GM19035 (cell line): ENCODE measurements around the gene PIEZO2.
A peak's percentile ranks its signal among the peaks of the same experiment; 100 is the strongest.
"Not testable (repeated sequence)": the region's sequence is repeated elsewhere in the genome, so short reads cannot be mapped to it uniquely, and the experiment has no call there.

Experiments used
- ATAC-seq: cut with Tn5 transposase; IDR thresholded peaks from one replicate; pipeline ENCODE4 v1.9.1; 2021; ENCODE audit not compliant: unreplicated experiment

Gene PIEZO2

DNA sequence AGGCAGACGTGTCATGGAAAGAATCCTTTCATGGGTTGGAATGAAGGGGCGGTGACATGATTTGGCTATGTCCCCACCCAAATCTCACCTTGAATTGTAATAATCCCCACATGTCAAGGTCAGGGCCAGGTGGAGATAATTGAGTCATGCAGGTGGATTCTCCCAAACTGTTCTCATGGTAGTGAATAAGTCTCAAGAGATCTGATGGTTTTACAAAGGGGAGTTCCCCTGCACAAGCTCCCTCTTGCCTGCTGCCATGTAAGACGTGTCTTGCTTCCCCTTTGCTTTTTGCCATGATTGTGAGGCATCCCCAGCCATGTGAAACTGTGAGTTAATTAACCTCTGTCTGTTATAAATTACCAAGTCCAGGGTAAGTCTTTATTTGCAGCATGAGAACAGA lies 215.7 kb downstream of the PIEZO2 start:
- not testable (repeated sequence) for ATAC-seq

DNA sequence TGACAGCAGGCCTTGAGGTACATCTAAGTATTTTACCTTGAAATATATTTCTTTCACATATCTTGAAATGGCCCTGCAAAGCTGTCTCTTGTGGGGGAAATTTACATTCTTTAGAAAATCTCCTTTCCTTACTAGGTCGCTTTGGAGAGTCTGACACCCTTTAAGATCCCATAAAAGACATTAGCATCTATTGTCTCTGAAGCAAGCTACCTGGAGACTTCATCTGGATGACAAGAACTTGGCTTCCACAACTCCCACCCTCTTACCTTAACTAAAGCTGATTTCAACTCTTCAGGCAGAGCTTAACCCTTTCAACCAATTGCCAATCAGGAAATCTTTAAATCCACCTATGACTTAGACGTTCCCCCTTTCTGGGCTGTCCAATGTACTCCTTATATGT lies 219.3 kb downstream of the PIEZO2 start:
- ATAC-seq, result no peak

GRCh38 chr18:10928772-10929373 lies 220.5 kb downstream of the PIEZO2 start:
- peak; percentile 67 for ATAC-seq

DNA sequence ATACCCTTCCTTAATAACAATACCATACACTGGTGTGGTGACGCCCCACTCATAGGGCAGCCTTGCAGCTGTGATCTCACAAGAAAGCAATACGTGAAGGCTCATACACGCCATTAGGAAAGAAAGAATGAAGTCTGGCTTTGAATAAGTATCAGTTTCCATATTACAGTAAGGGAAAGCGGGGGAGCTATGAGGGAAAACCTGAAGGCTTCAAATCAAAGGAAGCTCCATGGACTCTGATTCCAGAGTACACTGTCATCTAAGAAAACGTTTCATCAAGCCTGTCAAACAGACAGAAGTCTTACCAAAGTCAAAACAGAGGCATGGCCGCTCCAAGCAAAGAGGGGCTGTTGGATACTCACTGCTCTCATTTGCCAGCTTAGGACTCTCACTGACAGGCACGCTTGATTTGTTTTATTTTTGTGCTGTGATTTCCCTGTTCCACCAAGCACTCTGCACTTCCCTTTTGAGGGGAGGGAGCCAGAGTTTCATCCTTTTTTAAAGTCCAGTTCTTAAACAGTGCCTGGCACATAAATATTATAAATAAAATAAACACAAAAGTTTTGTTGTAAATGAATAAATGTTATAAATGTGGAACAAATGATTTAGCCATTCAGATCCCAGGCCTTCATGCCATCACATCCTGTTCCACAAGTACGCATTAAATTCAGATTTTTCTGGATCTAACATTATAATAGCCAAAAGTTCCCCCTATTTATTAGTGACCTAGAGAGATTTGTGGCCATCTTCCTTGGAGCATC lies 221.2 kb downstream of the PIEZO2 start:
- peak; percentile 54 for ATAC-seq

GRCh38 chr18:10927286-10927992 lies 221.9 kb downstream of the PIEZO2 start:
- ATAC-seq, result no peak

DNA sequence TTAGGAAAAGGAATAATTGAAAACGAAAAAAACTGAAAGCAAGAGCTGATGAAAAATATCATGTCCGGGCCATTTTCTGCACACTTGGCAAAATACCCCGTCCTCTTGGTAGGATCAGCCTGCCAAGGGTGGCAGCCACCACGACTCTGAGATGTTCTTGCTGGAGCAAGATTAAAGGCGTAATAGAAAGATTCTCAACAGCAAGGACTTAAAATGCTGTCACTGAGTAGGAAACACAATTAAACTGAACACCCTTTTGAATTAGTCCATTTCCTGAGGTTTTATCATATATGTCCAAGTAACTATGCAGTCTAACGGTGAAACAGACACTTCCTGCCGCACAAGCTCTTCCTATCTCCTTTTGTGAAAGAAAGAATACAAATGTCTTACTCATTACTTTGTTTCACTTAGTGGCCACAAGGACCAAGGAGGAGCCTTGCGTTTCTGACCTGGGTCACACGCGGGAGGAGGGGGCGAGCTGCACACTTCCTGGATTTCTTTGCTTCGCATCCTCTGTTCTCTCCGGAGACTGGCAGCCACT lies 222.7 kb downstream of the PIEZO2 start:
- no peak for ATAC-seq

DNA sequence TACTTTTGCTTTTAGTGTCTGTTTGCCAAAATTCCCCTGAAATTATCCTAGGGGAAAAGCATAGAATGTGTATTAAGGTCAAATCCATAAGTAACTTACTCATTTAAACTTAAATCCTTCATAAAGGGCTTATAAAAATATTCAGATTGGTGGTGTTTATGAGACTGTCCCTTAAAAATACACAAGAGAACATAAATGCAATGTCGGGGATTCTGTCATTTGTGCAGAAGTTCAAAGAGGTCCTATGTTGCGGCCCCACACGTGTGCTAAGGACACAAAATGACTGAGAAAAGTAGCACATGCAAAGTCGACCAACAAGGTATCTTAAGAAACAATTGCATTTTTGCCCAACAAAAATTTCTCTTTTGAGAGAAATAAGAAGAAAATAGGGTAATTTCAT lies 225.1 kb downstream of the PIEZO2 start:
- ATAC-seq, result no peak

DNA sequence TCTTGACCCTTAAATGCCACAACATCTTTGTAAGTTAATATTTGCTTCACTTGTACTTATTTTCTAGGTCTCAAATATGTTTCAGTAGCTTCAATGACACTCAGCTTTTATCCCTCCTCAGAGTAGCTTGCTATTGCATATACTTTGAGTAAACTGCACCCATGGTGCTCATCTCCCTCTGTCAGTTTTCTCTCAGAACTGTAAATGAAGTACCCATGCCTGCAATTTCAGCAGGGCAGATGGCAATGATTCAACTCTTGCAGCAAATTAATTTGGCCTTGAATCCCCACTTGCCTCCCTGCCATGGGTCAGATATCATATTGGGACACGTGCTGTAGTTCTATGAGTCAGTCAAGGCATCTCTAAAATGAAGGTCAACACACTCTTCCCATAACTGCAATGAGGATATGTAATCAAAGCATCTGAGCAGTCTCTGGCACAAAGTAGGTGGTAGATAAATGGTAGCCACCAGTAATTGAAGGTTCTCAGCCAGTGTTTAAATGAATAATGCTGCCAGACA lies 225.8 kb downstream of the PIEZO2 start:
- no peak for ATAC-seq

GRCh38 chr18:10923141-10923540 lies 226.2 kb downstream of the PIEZO2 start:
- ATAC-seq, result no peak

- ATAC-seq, result not testable (repeated sequence)
These were observed 226.7 kb downstream of the PIEZO2 start for GRCh38 chr18:10922712-10923111.

DNA sequence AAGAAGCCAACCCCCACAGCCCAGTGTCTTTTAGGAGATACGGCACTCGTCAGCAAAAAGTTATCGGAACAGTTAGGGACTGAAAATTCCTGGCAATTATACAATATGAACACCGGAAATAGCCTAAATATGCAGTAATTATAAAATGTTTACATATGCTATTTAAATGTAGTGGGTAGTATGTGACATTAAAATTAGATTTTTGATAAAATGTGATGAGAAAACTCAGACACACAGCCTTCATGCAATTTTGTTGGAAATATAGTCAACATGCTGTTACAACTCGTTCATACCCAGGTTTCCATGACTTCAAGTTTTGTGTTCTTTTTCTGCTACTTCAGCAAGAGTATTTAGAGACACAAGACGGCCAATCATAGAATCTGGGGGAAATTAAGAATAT lies 229.1 kb downstream of the PIEZO2 start:
- ATAC-seq, result not testable (repeated sequence)

DNA sequence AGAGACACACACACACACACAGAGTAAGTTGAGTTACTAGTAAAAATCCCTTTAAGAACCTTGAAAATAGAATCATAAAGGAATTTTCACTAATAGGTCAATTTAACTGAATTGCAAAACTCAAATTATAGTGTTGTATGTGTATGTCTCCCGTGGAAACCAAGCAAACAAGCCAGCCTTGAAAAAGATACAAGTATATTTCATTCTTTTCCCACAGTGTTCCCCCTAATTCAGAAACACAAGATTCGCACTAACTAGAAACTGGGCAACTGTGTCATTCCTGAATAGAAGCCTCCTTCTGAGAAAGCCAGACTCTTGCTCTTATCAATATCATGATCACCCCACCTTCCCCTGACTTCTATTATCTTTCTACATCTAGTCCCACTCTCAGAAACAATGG lies 229.5 kb downstream of the PIEZO2 start:
- no peak for ATAC-seq

GRCh38 chr18:10916865-10917264 lies 232.5 kb downstream of the PIEZO2 start:
- ATAC-seq, result no peak

- ATAC-seq, result no peak
These were observed 233.0 kb downstream of the PIEZO2 start for GRCh38 chr18:10916387-10916786.

GRCh38 chr18:10915748-10916147 lies 233.6 kb downstream of the PIEZO2 start:
- ATAC-seq, result not testable (repeated sequence)

DNA sequence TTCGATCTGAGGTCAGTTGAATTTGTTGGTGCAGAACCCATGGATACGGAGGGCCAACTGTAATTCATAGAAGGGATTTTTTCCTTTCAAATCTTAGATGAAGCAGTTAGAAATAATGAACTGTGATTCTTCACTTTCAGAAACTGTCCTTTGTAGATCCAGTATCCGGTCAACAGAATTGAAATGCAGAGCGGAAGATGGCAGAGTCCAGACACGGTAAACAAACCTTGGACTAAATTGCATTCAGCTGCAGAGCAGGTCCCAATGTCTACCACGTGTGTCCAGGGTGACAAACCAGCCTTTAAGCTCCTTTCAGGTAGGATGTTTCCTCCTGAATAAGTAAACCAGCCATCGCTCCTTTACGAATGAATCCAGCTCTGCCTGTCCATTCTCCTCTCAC lies 234.8 kb downstream of the PIEZO2 start:
- not testable (repeated sequence) for ATAC-seq

DNA sequence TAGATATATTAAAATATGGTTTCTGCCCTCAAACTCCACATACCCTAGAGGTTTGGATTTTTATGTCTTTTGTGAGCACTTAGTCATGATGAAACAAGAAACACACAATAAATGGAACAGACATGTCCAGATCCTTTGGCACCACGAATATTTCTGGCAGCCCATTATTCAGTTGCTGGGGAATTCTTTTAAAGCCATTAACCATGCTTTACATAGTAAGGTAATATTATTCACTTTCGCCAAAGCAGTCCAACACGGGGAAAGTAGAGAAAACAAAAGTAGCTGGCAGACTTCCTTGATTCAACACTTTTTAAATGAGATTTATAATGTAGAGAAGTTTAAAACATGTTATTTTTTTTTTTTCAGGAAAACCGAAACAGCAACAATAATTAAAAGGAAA lies 235.4 kb downstream of the PIEZO2 start:
- ATAC-seq, result no peak

DNA sequence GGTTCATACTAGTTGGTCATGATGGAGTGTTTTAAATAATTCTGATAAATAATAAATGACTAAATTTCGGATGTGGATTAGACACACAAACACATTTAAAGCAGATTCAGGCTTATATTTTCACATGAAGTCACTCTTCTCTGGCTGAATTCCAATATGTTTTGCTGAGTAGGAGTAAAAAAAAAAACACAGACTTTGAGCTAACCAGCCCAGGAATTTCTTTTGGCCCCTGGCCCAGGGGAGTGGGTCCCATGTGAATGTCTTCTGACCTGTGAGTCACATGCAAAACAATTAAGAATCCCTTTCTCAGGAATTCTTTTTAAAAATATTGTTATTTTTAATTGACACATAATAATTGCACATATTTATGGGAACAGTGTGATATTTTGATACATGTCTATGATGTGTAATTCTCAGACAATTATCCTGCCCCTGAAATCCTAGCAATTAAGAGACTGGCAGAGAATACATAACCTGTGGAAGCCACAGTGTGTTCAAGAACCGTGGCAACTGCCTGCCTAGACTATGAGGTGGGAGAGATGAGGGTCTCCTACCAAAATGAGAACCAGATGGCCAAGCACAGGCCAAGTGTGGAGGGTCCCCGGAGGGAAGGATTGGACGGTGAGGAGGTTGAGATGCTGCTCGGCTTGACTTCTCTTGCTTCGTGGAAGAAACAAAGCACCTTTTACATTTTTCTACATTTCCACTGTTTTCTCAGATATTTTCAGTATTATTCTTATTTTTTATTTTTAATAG lies 236.4 kb downstream of the PIEZO2 start:
- ATAC-seq, result no peak

DNA sequence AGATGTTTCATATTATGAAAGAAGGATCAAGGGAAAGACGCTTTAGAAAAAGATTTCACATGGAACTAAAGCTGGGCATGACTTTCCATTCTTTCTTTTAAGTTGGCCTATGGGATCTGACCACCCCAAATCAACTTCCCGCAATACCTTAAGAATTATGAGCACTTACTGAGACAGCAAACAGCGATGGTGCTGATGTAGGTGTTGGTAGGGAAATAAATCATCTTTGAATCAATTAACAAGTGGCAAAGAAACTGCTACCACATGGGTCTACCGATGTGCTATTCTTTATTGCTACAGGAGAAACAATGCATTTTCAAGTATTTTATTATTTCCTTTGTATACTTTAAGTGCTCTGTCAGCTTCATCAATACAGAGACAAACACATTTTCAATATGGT lies 239.6 kb downstream of the PIEZO2 start:
- no peak for ATAC-seq

DNA sequence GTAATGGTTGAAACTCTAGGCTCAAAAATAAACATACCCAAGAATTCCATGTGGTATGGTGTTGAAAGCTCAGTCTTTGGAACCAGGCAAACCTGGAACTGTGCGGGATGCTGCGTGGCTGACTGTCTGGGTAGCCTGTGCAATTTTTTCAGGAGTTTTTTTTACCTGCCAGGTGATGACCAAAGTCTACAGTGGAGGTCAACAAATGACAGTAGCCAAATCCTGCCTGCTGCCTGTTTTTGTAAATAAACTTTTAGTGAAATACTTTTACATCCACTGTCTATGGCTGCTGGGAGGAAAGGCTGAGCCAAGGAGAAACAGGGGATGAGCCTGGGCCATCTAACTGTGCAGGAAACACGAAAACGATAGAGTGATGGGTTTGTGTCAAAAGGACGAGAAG lies 240.6 kb downstream of the PIEZO2 start:
- no peak for ATAC-seq

- no peak for ATAC-seq
These were observed 241.6 kb downstream of the PIEZO2 start for GRCh38 chr18:10907749-10908148.
